ENCODE data around the gene TLR8.

The TLR8 gene

GRCh38 chrX:12967711-12968465, 61.5 kb downstream of the TLR8 start:
- no peak for TF ChIP-seq CTCF (IDR thresholded peaks at IDR 0.05; ENCODE audit: low read depth, low read length)
- no peak overlapping the region for H3K4me3 ChIP-seq (replicated peaks in 1 of 2; ENCODE audit: low read depth in 2 of 2, low read length in 2 of 2)
- DNase-seq (ENCODE audit: low read depth in 2 of 2), result no peak

DNA sequence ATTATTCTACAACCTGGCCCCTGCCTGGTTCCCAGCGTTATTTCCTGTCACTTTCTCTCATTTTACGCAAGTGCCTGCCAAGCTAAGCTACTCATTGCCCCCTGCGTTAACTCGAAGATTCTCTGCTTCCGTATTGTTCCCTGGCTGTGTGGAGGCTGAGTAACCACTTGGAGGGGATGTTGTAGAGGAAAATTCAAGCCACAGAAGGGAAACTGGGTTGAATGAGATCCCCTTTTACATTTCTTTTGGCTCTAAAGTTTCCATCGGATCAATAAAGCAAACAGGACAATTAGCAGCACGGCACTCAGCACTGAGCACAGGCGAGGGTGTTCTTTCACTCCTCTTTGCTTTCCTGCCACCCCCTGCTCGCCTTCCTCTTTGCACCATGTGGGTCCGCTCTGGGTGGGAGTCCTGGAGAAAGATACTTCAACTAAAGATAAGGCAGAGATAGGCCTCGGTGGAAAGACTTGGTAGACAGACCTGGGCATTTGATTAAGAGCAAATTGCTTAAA, 64.3 kb downstream of the TLR8 start:
- DNase-seq (ENCODE audit: low read depth in 2 of 2), result peak; percentile 78 to 81
- no peak overlapping the region for H3K4me3 ChIP-seq (replicated peaks in 1 of 2; ENCODE audit: low read depth in 2 of 2, low read length in 2 of 2)

GRCh38 chrX:12971282-12972003, 65.0 kb downstream of the TLR8 start:
- DNase-seq (ENCODE audit: low read depth in 2 of 2), result no peak
- H3K4me3 ChIP-seq (replicated peaks in 1 of 2; ENCODE audit: low read depth in 2 of 2, low read length in 2 of 2), result no peak overlapping the region
- TF ChIP-seq CTCF (IDR thresholded peaks at IDR 0.05; ENCODE audit: low read depth, low read length), result no peak

More for the DNA sequence above, 64.3 kb downstream of the TLR8 start:
- TF ChIP-seq CTCF (IDR thresholded peaks at IDR 0.05; ENCODE audit: low read depth, low read length), result peak; percentile 37

- peak in 1 of 2 donors; percentile 7 for DNase-seq (ENCODE audit: low read depth in 2 of 2)
- no peak overlapping the region for H3K4me3 ChIP-seq (replicated peaks in 1 of 2; ENCODE audit: low read depth in 2 of 2, low read length in 2 of 2)
- no peak for TF ChIP-seq CTCF (IDR thresholded peaks at IDR 0.05; ENCODE audit: low read depth, low read length)
These were observed 65.8 kb downstream of the TLR8 start for GRCh38 chrX:12972243-12972642.
